GM18867 (cell line): ENCODE data around the gene BCAS3.

Experiments used
- ATAC-seq: cut with Tn5 transposase; IDR thresholded peaks from one replicate; pipeline ENCODE4 v1.9.1; 2021; ENCODE audit warnings: mild to moderate bottlenecking, moderate library complexity; ENCODE audit not compliant: unreplicated experiment

Gene BCAS3

DNA sequence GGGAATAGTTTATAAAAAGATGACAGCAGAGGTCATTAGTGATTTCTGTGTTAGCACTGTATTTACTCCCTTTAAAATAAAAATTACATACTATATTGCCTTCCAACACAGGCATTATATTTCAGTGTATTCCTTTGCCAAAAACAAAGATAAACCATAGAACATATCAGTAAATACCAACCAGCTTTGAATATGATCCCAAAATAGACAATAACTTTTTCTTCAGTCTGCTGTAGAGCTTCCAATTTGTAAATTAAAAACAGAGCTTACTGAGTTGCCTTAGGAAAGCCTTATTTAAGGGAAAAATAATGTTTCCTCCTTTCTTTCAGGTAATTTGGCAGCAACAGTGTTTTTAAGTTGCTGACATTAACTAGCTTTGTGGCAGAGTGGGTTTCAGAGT, 369.9 kb downstream of the BCAS3 start:
- ATAC-seq, result no peak

DNA sequence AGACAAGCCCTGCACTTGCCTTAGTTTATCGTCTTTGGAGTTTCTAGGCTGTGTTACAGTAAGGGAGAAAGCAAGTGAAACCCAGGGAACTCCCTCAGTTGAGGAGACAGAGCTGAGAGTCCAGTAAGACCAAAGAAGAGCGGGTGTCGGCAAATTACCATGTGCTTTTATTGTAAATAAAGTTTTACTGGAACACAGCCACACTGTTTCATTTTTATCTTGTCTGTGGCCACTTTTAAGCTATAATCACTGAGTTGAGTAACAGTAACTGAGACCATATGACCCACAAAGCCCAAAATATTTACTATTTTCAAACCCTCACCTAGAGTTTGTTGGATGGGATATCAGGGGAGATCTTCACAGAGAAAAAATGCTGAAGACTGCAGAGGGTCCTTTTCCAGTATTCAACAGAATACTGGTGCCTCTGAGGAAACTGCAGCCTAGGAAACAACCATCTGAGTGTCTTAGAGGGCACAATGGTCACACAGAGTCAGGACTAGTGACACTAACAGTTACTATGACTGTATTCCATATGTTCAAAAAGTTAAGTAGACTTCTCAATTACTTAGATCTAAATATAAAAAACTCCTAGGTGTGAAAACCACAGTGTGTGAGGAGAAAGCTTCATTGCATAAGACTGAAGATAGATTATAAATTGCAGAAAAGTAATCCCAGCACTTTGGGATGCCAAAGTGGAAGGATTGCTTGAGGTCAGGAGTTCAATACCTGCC, 370.9 kb downstream of the BCAS3 start:
- no peak for ATAC-seq

DNA sequence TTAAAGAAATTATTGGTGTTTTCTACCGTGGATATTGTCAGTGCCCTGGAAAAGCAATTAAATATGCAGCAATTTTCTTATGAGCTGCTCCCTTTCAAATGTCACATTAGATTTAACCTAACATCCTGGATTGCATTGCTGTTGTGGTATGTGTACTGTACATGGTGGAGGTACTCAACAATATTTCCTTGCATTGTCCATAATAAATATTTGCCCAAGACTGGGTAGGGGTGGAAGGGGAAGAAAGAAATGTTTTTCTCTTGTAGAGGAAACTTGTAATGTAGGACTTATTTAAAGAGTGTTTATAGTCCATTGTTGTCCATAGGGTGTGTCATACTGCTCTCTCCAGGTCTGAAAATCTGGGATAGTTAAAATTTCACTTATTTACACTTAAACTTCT, 375.8 kb downstream of the BCAS3 start:
- ATAC-seq, result no peak

DNA sequence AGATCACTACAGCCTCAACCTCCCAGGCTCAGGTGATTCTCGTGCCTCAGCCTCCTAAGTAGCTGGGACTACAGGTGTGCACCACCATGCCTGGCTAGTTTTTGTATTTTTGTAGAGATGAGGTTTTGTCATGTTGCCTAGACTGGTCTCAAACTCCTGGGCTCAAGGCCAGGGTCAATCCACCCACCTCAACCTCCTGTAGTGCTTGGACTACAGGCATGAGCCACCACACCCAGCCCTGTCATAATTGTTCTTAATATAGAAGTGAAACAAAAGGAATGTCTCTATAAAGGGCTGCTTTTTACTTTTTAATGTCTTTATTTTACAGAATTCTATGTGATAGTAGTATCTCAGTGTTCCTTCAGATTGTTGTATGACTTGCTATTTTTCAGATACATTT, 376.8 kb downstream of the BCAS3 start:
- ATAC-seq, result no peak

DNA sequence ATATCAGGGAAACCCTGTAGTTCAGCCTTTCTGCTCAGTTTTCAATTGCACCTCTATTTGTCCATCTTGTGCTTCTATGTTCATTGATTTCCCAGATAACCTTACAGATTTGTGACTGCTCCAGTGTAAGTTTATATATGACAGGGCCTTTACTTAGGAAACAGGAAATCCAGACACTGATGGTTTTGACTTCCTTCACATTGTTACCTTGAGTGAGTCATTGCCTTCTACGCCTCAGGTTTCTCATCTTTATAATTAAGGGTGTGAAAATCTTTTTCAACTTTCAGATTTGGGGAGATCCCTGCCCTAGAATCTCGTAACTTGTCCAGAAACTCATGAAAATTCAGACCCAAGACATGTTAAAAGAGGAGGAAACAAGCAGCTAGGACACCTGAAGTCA, 379.6 kb downstream of the BCAS3 start:
- no peak for ATAC-seq

DNA sequence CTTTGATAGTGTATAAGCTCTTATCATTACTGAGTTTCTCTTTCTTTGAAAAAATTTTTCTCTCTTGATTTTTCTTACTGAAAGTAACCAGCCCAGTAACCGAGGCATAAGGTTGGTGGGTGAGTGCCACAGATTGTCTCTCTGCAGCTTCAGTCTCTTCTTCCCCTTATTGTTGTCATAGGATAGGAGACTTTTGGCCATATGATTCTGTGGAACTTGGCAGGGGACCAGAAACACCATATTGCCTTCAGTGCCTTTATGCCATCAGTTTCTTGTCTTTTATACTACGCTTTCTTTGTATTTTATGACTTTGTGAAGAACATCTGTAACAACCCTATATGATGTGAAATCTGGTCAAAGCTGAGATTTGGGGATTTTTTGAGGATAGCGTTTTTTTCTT, 380.4 kb downstream of the BCAS3 start:
- no peak for ATAC-seq

DNA sequence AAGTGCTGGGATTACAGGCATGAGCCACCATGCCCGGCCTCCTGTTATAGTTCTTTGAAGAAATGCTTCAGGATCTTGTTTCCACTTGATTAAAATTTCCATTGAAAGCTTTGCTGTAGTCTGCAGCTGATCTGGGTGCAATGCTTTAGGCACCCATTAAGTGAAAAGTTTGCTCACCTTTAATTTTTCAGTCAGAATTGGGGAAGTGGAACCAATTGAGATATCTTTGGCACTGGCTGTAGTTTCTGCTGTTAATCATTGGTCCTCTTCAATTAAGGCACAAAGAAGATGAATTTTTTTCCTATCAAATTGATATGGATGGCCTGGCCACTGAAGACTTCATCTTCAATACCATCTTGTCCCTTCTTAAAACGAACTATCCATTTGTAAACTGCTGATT, 385.9 kb downstream of the BCAS3 start:
- no peak for ATAC-seq

DNA sequence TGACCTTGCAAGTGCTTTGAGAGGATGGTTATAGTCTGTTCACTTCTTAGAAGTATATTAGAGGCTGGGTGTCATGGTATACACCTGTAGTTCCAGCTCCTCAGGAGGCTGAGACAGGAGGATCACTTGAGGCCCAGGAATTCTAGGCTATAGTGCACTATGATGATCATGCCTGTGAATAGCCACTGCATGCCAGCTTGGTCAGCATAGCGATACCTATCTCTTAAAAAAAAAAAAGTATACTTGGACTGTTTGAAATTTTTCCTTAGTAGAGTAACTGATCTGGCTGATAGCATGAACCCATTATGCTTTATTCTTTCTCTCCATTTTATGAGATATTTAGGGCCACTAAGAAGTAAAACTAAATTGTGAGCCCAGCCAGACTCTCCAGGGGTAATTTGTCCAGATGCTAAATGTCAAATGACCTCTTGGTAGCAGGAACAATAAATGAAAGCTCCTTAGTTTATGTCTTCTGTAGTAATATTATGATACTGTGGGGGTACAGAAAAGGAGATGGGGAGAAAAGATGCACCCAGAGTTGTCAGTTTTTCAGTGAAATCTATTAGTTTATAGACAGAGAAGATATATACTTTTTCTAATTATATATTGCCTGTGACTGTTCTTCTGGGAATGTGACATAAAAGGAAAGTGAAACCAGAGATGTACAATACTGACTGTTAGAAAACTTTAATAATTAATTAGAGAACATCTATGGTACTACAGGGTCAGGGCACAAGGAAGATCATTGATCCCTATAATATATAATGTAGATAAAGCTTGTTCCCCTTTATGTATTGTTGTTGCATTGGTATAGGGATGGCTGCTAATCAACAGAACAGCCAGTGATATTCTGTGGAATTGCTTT, 386.7 kb downstream of the BCAS3 start:
- ATAC-seq, result no peak

DNA sequence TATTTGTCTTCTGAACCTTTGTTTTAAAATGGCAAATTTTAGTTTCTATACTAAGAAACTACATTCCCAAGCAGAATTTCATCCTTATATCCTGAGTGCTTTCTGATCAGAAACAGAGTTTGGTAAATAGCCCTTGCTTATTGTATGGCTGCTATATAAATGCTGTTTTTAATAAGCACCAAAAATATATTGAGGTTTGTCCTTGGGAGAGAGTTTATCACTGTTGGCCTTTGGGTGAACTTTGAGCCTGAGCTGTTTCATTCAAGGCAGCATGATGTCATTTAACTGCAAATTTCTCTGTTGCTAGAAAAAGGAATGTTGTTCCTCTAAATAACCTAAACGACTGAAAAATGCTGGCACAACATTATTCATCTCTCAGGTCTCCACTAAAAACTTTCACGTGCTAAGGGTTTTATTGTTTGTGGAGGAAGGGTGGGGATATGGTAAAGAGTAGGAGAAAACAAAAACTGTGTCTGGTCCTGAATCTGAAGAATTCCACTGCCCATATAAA, 387.7 kb downstream of the BCAS3 start:
- no peak for ATAC-seq

DNA sequence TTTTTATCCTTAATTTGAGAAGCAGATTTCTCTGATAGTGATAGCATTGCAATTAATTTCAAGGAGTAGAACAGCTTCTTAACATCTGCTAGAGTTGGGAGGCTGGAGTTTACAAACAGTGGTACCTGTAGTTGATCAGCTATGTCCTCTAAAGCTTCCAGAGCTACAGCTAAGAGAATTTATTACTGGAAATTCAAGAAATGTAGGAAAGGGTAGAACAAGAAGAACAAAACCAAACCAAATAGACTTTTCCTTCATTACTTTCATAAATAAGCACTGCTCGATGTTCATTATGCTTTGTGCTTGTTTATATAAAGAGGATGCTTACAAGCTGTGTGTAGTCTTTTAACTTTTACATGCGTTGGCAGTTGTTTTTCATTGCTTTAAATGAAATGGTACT, 388.4 kb downstream of the BCAS3 start:
- ATAC-seq, result no peak

DNA sequence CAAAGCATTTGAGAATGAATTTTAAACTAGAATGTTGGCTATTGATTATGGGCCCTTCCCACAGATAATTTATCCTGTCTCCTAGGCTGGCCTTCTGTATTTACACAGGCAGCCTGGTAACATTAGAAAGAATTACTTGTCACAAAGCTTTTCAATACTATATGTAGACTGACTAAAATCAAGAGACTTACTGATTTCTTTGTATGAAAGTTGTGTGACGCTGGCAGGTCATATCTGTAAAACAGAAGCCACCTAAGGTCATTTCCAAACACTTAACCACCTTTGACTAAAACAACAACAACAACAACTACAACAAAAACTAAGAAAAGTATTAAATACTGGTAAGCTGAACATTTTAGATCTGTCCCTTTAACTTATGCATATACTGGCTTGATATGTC, 393.0 kb downstream of the BCAS3 start:
- ATAC-seq, result no peak

DNA sequence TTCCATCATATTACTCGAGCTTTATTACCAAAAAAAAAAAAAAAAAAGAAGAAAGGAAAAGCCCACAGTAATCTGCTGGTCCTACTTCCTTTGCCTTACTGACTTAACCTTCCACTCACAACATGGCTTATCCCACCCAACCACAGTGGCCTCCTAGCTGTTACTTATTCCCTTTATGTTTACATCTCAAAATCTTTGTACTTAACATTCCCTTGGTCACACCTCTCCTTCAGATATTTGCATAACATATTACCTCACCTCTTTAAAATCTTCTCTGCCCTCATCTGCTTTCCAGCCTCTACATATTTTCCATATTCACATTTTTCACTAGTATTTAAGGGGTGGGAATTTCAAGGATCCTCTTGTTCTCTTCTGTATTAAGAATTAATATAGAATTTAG, 395.0 kb downstream of the BCAS3 start:
- ATAC-seq, result no peak

DNA sequence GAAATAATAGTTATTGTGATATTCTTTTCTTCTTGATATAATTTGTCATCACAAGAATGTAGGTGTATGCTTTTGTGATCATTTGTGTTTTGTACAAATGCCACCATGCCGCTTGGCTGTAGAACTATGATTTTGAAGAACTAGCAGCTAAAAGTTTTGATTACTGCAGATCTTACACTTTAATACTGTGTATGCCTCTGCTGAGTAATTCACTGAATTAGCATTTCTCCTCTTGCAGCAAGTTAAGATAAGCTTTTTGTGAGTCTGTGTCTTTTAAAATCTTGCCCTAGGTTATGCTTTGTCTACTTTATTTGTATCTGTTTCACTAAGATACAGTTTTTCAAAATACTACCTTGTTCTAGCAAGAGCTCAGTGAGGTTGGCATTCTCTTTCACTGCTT, 395.5 kb downstream of the BCAS3 start:
- ATAC-seq, result no peak

DNA sequence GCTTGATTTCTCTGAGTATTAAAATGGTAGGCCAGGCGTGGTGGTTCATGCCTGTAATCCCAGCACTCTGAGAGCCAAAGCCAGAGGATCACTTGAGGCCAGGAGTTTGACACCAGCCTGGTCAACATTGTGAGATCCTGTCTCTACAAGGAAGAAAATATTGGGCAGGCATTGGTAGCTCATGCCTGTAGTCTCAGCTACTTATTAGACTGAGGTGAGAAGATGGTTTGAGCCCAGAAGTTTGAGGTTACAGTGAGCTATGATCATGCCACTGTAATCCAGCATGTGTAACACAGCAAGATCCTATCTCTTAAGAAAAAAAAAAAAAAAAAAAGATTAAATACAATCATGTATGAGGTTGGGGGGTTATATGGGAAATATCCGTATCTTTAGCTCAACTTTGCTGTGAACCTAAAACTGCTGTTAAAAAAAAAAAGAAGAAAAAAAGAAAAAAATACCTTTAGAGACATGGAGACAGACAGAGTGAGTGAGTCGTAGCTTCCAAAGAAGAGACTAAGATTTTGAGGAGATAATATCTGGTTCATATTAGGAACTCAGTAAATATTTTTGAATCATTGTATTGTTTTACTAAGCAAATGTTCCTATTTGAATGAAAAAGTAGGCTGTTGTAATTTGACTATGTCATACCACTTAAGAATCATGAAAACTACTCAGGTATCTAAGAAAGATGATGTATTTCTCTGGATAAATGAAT, 396.3 kb downstream of the BCAS3 start:
- ATAC-seq, result no peak

DNA sequence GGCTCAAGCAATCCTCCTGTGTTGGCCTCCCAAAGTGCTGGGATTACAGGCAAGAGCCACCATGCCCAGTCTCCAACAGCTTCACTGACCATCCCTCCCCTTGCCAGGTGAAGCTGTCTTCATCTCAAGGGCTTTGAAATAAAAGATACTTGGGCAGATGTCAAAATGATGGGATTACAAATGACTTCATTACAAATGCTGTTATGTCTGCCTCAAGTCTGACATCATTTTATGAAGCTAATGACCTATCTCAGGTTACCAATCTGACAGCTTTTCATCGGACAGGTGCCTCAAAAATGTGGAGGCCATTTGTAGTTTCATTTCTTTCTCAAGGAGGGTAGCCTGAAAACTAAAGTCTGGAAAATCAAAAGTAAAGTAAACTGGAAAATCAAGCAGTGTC, 398.3 kb downstream of the BCAS3 start:
- ATAC-seq, result no peak

DNA sequence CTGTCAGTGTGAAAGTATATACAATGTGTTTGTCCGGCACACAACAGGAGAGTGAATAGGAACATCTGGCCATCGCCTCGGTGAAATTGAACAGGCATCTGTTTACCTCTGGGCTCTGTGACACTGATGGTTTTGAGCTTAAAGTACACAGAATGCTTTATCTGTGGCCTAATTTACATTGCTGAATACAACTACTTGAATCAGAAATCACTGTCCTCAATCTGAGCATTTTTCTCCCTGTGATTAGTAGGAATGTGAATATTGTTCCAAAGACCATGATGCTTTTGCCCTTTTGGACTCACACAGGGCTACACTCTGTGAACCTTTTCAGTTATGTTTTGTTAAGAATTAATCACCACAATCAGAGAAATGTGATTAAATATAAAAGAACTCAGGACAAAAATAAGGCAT, 399.0 kb downstream of the BCAS3 start:
- no peak for ATAC-seq

DNA sequence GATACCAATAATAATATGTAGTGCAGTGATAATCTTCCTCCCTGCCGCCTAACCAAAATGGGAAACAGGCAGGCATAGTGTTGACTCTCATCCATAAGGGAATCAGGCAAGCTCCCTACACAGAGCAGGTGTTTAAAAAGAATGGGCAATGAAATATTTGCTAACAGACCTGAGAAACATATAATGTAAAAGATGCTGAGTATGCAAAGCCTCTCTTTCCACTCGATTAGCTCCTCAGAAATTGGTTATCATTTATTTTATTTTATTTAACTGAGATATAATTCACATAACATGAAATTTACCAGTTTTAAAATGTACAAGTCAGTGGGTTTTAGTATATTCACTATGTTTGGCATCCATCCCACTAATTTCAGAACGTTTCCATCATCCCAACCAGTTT, 404.3 kb downstream of the BCAS3 start:
- ATAC-seq, result no peak

DNA sequence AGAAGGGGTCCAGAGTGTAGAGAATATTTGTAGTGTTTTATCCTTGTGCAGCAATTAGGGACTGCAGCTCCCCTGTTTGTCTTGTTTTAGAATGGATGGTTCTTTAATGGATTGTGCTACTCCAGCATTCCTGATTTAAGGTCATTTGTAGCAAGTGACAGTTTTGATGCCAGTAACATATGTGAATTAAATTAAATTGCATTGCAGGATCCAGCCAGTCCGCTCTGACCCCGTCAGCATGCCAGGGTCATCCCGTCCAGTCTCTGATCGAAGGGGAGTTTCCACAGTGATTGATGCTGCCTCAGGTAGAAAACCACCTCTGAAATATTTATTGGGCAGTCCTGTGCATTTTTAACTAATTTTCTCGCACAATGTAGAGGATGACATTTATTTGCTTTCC, 406.6 kb downstream of the BCAS3 start:
- no peak for ATAC-seq

DNA sequence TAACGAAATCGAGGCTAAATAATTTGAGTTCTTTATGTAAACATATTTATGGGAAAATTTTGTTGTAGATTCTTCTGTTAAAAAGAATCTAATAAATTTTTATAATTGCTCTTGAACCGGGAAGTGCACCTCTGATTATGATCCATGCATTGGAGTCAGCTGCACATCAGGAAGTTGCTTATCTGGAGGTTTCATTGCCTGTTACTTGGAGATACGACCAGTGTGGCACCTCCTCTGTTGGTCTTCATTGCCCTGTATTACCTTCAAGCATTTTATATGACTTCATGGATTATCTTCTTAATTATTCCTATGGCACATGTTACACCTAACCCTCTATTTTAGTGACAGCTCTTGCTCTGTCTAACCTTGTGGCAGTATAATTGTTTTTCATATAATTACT, 409.4 kb downstream of the BCAS3 start:
- ATAC-seq, result no peak

DNA sequence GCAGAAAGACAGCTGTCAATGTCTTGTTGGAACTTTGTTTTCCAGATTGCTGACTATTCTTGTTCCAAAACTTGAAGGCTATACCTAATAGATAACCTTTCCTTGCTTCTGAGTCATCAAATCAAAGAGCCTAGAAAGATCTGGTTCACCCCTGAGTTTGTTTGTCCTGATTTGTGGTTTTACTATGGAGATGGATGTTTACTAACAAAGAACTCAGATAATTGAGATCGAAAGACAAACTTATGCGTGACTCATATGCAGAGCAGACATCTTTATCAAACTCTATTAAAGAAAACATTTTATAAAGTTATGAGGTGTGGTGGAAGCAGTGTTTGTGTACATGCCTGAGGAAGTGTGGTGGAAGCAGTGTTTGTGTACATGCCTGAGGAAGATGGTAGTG, 410.9 kb downstream of the BCAS3 start:
- ATAC-seq, result no peak

DNA sequence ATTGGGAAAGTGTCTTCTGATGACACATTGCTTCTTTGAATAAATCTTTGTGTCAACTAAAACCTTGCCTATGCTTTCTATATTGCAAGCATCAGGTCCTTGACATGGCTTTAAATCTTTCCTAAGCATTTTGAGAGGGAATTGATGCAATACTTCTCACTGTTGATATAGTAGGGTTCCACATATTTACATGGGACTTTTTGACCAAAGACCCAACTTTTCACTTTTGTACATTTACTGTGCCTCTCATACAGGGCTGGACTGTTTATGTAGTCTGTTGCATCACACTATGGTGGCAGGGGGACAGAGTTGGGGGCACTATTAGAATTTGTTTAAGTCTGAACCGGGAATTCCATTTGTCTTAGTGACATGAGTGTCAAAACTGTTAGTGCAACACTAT, 413.4 kb downstream of the BCAS3 start:
- ATAC-seq, result no peak

DNA sequence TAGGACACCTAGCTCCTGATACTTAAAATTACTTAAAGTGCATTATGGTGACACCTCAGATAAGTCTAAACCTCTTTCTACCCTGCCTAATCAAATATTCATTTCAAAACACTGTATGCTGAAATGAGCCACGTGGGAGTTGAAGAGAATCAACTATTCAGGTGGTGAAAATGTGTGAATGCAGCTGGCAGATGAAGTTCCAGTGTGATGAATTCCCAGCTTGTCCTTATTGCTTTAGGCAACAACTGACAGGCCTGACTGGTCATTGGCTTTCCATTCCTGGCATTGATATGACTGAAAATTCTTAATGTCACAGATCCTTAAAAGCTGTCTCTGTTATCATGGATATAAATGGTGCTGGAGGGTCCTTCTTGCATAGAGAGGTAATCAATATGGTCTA, 420.1 kb downstream of the BCAS3 start:
- no peak for ATAC-seq
